DND-41 (cell line): ENCODE data around the gene CDKN2B.

Experiments used
- ATAC-seq: fragments of 200-7000 bp; cut with Tn5 transposase; 3 replicates; pipeline ENCODE4 v1.9.1; 2021; ENCODE audit warnings: low read depth; ENCODE audit not compliant: insufficient read depth
- DNase-seq: peaks from one replicate; pipeline ENCODE4 v3.0.0-alpha.2; 2020
- H2AFZ ChIP-seq: 2 replicates; pipeline ENCODE4 v1.6.0; 2012; ENCODE audit warnings: low read depth, low read length
- H3K27ac ChIP-seq: 2 replicates; pipeline ENCODE4 v1.5.1; 2012; ENCODE audit warnings: low read length, inconsistent platforms
- H3K27me3 ChIP-seq: fragments of 200-600 bp; sonication (generic); 2 replicates; pipeline ENCODE4 v1.6.0; 2012; ENCODE audit warnings: low read length, mild to moderate bottlenecking, inconsistent platforms; ENCODE audit not compliant: insufficient read depth, poor library complexity
- H3K36me3 ChIP-seq: 2 replicates; pipeline ENCODE4 v1.5.1; 2012; ENCODE audit warnings: low read length, inconsistent platforms; ENCODE audit not compliant: insufficient read depth
- H3K4me1 ChIP-seq: 2 replicates; pipeline ENCODE4 v1.5.1; 2012; ENCODE audit warnings: mild to moderate bottlenecking, low read length; ENCODE audit not compliant: insufficient read depth
- H3K4me2 ChIP-seq: 2 replicates; pipeline ENCODE4 v1.6.0; 2012; ENCODE audit warnings: mild to moderate bottlenecking, moderate library complexity, low read length, inconsistent platforms; ENCODE audit not compliant: insufficient read depth
- H3K4me3 ChIP-seq, 2 experiments: fragments of 200-600 bp in 1 of 2; shearing (Covaris generic) in 1 of 2; 2 replicates each; pipeline ENCODE4 v1.5.1; 2012 to 2016; ENCODE audit warnings: inconsistent platforms in 2 of 2, low read length in 2 of 2, mild to moderate bottlenecking in 2 of 2, low read depth in 1 of 2, moderate library complexity in 1 of 2
- H3K79me2 ChIP-seq: 2 replicates; pipeline ENCODE4 v1.6.0; 2012; ENCODE audit warnings: low read length, inconsistent platforms; ENCODE audit not compliant: insufficient read depth
- H3K9ac ChIP-seq: 2 replicates; pipeline ENCODE4 v1.6.0; 2012; ENCODE audit warnings: low read depth, mild to moderate bottlenecking, inconsistent platforms, low read length, moderate library complexity
- H3K9me3 ChIP-seq: 2 replicates; pipeline ENCODE4 v1.5.1; 2012; ENCODE audit warnings: low read length, moderate library complexity, mild to moderate bottlenecking, inconsistent platforms; ENCODE audit not compliant: insufficient read depth, severe bottlenecking
- H4K20me1 ChIP-seq: 2 replicates; pipeline ENCODE4 v1.6.0; 2012; ENCODE audit warnings: low read length; ENCODE audit not compliant: insufficient read depth
- CTCF ChIP-seq: IDR thresholded peaks from 2 replicates; pipeline ENCODE4 v1.5.1; 2012; ENCODE audit warnings: borderline replicate concordance, low read length, moderate library complexity, mild to moderate bottlenecking; ENCODE audit not compliant: poor library complexity, severe bottlenecking; ENCODE audit errors: extremely low read depth
- EZH2 ChIP-seq: IDR thresholded peaks from 3 replicates; pipeline ENCODE4 v1.6.1; 2012; ENCODE audit warnings: borderline replicate concordance, low read depth, mild to moderate bottlenecking, moderate library complexity, low read length, inconsistent platforms; ENCODE audit not compliant: severe bottlenecking

The CDKN2B gene

GRCh38 chr9:21997480-21997879, 11.6 kb downstream of the CDKN2B start:
- peaks cover 97% of the 10 kb centered on the region for H3K79me2 ChIP-seq

DNA sequence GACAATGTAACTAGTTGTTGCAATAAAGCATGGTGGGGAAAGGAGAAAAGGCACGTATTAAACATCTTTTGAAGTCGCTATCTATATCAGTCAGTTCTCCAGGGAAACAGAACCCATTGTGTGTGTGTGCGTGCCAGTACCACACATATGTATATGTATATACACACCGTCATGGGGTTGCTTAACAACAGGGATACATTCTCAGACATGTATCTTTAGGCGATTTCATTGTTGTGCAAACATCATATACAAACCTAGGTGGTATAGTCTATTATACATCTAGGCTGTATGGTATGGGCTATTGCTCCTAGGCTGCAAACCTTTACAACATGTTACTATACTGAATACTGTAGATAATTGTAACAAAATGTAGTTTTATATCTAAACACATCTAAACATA, 12.2 kb downstream of the CDKN2B start:
- Histone ChIP-seq H3K4me2 (peak overlapping the region; percentile 66), H3K36me3 (peaks cover 30% of the 10 kb centered on the region), H3K9ac (peak overlapping the region; percentile 97), H4K20me1 (peaks cover 14% of the 10 kb centered on the region; the same call in 1 of the 2 replicates), H3K9me3 (no peaks in the 10 kb centered on the region), H3K27ac (peak overlapping the region; percentile 99), H3K27me3 (no peaks in the 10 kb centered on the region), H2AFZ (no peak overlapping the region), H3K79me2 (peaks cover 97% of the 10 kb centered on the region), H3K4me1 (peaks cover 57% of the 10 kb centered on the region), H3K4me3 (peak overlapping the region; percentile 53 to 71; a peak in 3 of 4 replicates)
- ATAC-seq (no peak), DNase-seq (no peak)
- no peak for TF ChIP-seq CTCF
- TF ChIP-seq EZH2, result no peak

More at GRCh38 chr9:21997480-21997879, 11.6 kb downstream of the CDKN2B start:
- no peak overlapping the region for H3K27ac ChIP-seq
- peaks cover 63% of the 10 kb centered on the region for H3K4me1 ChIP-seq
- ATAC-seq (no peak), DNase-seq (no peak)
- peak overlapping the region; percentile 97 for H3K9ac ChIP-seq
- H3K4me2 ChIP-seq, result peak overlapping the region; percentile 66
- peak overlapping the region in 1 of 2 experiments; percentile 71; a peak in 1 of 4 replicates for H3K4me3 ChIP-seq
- peaks cover 14% of the 10 kb centered on the region; the same call in 1 of the 2 replicates for H4K20me1 ChIP-seq
- no peaks in the 10 kb centered on the region for H3K9me3 ChIP-seq
- TF ChIP-seq CTCF, result no peak
- no peak for TF ChIP-seq EZH2
- H3K36me3 ChIP-seq, result peaks cover 30% of the 10 kb centered on the region
- H2AFZ ChIP-seq, result no peak overlapping the region
- no peaks in the 10 kb centered on the region for H3K27me3 ChIP-seq

- Histone ChIP-seq H3K79me2 (peaks cover 97% of the 10 kb centered on the region), H3K27me3 (no peaks in the 10 kb centered on the region), H2AFZ (0 out of 2 replicates have a peak overlapping the region, but pooled peaks have one; percentile 64), H3K9ac (peak overlapping the region; percentile 97), H4K20me1 (peaks cover 16% of the 10 kb centered on the region; the same call in 1 of the 2 replicates), H3K4me2 (peak overlapping the region; percentile 66), H3K9me3 (no peaks in the 10 kb centered on the region), H3K4me1 (peaks cover 57% of the 10 kb centered on the region), H3K4me3 (peak overlapping the region; percentile 53 to 71; a peak in 3 of 4 replicates), H3K36me3 (peaks cover 30% of the 10 kb centered on the region), H3K27ac (peak overlapping the region; percentile 99)
- TF ChIP-seq EZH2 (no peak), CTCF (no peak)
- ATAC-seq (peak; percentile 20; the same call in 2 of the 3 replicates), DNase-seq (peak; percentile 71)
Measured at GRCh38 chr9:21996438-21996837, 12.7 kb downstream of the CDKN2B start.
